K562 (cell line): ENCODE measurements around the gene LHFPL5.

Source experiments
- EHMT2 ChIP-seq: fragments of 450-650 bp; IDR thresholded peaks from 2 replicates; pipeline ENCODE4 v1.6.1; 2018; ENCODE audit warnings: antibody characterized with exemption
- FOSL1 ChIP-seq: fragments of 200-800 bp; sonication (Bioruptor generic); conservative IDR thresholded peaks from 2 replicates; pipeline ENCODE4 v1.6.1; 2016; ENCODE audit warnings: missing genetic modification characterization, missing compliant biosample characterization
- KDM5B ChIP-seq: fragments of 200-600 bp; sonication (generic); IDR thresholded peaks from 2 replicates; pipeline ENCODE4 v1.6.1; 2012; ENCODE audit warnings: low read depth, mild to moderate bottlenecking, moderate library complexity, low read length, control low read depth, inconsistent platforms; ENCODE audit not compliant: insufficient replicate concordance
- POLR2A ChIP-seq: fragments of 450-650 bp; conservative IDR thresholded peaks from 2 replicates; pipeline ENCODE4 v1.6.1; 2016
- POLR2AphosphoS2 ChIP-seq: IDR thresholded peaks from 2 replicates; pipeline ENCODE4 v1.6.1; 2012; ENCODE audit warnings: low read length, improper control_type of control experiment
- RBFOX2 ChIP-seq: fragments of 200-400 bp; formaldehyde crosslinking; IDR thresholded peaks from 2 replicates; pipeline ENCODE4 v1.6.1; 2017; ENCODE audit warnings: low read depth, mild to moderate bottlenecking, low read length, moderate library complexity
- SP2 ChIP-seq: IDR thresholded peaks from 2 replicates; pipeline ENCODE4 v1.6.1; 2011; ENCODE audit warnings: mild to moderate bottlenecking, low read depth, low read length, moderate library complexity; ENCODE audit not compliant: poor library complexity, severe bottlenecking; ENCODE audit errors: extremely low read depth
- TFAM ChIP-seq: fragments of 250-450 bp; sonication (Bioruptor Pico); conservative IDR thresholded peaks from 2 replicates; pipeline ENCODE4 v1.5.0; 2021; ENCODE audit warnings: mild to moderate bottlenecking, moderate library complexity
- ZC3H11A ChIP-seq: IDR thresholded peaks from 2 replicates; pipeline ENCODE4 v1.6.1; 2012; ENCODE audit warnings: low read depth, low read length, improper control_type of control experiment
- ZNF3 ChIP-seq: fragments of 250-450 bp; sonication (Bioruptor Pico); IDR thresholded peaks from 2 replicates; pipeline ENCODE4 v1.5.0; 2021; ENCODE audit warnings: mild to moderate bottlenecking, moderate library complexity
- ZNF316 ChIP-seq: fragments of 450-650 bp; IDR thresholded peaks from 2 replicates; pipeline ENCODE4 v1.6.1; 2016
- TF ChIP-seq, protein P1 (sequence below): fragments of 450-650 bp; IDR thresholded peaks from 2 replicates; pipeline ENCODE4 v1.6.1; 2016; ENCODE audit warnings: low read depth, mild to moderate bottlenecking, moderate library complexity
- TF ChIP-seq, protein P2 (sequence below): sonication (generic); formaldehyde crosslinking; IDR thresholded peaks from 2 replicates; pipeline ENCODE4 v1.8.1; 2023; ENCODE audit warnings: mild to moderate bottlenecking, missing genetic modification reagents, moderate library complexity
- TF ChIP-seq, protein P3 (sequence below): fragments of 450-650 bp; IDR thresholded peaks from 2 replicates; pipeline ENCODE4 v1.6.1; 2018; ENCODE audit not compliant: partially characterized antibody

DNA sequence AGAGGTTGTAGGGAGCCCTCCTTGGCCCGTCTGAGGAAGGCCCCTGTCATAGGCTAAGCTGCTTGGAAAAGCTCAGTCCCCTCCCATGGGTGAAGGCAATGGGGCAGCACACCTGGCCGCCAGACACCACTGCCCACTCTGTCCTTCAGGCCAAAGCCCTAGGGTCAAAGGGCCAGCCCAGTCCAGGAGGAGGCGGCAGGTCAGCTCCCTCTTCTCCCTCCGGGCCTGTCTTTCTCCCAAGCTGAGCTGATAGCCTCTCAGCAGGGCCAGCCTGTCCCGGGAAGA, 33.9 kb upstream of the LHFPL5 start:
- TF ChIP-seq, protein P1, sequence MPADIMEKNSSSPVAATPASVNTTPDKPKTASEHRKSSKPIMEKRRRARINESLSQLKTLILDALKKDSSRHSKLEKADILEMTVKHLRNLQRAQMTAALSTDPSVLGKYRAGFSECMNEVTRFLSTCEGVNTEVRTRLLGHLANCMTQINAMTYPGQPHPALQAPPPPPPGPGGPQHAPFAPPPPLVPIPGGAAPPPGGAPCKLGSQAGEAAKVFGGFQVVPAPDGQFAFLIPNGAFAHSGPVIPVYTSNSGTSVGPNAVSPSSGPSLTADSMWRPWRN = no peak
- TF ChIP-seq FOSL1 (no peak), POLR2A (no peak), SP2 (no peak), POLR2AphosphoS2 (no peak), ZNF316 (no peak), EHMT2 (no peak), ZNF3 (CRISPR knock-in tag) (no peak), ZC3H11A (no peak), RBFOX2 (no peak), KDM5B (no peak), TFAM (CRISPR knock-in tag) (no peak)
- TF ChIP-seq, protein P2, sequence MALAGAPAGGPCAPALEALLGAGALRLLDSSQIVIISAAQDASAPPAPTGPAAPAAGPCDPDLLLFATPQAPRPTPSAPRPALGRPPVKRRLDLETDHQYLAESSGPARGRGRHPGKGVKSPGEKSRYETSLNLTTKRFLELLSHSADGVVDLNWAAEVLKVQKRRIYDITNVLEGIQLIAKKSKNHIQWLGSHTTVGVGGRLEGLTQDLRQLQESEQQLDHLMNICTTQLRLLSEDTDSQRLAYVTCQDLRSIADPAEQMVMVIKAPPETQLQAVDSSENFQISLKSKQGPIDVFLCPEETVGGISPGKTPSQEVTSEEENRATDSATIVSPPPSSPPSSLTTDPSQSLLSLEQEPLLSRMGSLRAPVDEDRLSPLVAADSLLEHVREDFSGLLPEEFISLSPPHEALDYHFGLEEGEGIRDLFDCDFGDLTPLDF (CRISPR knock-in tag) = no peak
- TF ChIP-seq, protein P3, sequence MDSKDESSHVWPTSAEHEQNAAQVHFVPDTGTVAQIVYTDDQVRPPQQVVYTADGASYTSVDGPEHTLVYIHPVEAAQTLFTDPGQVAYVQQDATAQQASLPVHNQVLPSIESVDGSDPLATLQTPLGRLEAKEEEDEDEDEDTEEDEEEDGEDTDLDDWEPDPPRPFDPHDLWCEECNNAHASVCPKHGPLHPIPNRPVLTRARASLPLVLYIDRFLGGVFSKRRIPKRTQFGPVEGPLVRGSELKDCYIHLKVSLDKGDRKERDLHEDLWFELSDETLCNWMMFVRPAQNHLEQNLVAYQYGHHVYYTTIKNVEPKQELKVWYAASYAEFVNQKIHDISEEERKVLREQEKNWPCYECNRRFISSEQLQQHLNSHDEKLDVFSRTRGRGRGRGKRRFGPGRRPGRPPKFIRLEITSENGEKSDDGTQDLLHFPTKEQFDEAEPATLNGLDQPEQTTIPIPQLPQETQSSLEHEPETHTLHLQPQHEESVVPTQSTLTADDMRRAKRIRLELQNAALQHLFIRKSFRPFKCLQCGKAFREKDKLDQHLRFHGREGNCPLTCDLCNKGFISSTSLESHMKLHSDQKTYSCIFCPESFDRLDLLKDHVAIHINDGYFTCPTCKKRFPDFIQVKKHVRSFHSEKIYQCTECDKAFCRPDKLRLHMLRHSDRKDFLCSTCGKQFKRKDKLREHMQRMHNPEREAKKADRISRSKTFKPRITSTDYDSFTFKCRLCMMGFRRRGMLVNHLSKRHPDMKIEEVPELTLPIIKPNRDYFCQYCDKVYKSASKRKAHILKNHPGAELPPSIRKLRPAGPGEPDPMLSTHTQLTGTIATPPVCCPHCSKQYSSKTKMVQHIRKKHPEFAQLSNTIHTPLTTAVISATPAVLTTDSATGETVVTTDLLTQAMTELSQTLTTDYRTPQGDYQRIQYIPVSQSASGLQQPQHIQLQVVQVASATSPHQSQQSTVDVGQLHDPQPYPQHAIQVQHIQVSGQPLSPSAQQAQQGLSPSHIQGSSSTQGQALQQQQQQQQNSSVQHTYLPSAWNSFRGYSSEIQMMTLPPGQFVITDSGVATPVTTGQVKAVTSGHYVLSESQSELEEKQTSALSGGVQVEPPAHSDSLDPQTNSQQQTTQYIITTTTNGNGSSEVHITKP = no peak
